Activated naive CD4-positive, alpha-beta T cell treated with anti-CD3 and anti-CD28 coated beads, Interleukin-2, amount 10 ng/mL, durations not matched to agents 7 days and 5 days (primary cell): Measurements from ENCODE around the gene NXT1.

ENCODE experiments used
- CTCF ChIA-PET: fragments of 350-600 bp; sonication (Branson Sonifier 250); formaldehyde crosslinking; loops from one replicate; lab custom pipeline; 2021; ENCODE audit warnings: antibody characterized with exemption; lab: Charles Lee
- DNase-seq: peaks from one replicate; pipeline ENCODE4 v3.0.0-alpha.2; 2020
- H3K27ac Mint-ChIP-seq: one replicate; pipeline ENCODE4 v1.8.0; 2021; ENCODE audit warnings: mild to moderate bottlenecking, moderate library complexity, mixed read lengths
- H3K27me3 Mint-ChIP-seq: one replicate; pipeline ENCODE4 v1.8.0; 2021; ENCODE audit warnings: mild to moderate bottlenecking, mixed read lengths
- H3K36me3 Mint-ChIP-seq: one replicate; pipeline ENCODE4 v1.8.0; 2021; ENCODE audit warnings: mixed read lengths
- H3K4me1 Mint-ChIP-seq: one replicate; pipeline ENCODE4 v1.8.0; 2021; ENCODE audit warnings: mixed read lengths
- H3K4me3 Mint-ChIP-seq: one replicate; pipeline ENCODE4 v1.8.0; 2021; ENCODE audit warnings: mild to moderate bottlenecking, moderate library complexity, mixed read lengths
- H3K9me3 Mint-ChIP-seq: one replicate; pipeline ENCODE4 v1.8.0; 2021; ENCODE audit warnings: mixed read lengths

Gene NXT1

DNA sequence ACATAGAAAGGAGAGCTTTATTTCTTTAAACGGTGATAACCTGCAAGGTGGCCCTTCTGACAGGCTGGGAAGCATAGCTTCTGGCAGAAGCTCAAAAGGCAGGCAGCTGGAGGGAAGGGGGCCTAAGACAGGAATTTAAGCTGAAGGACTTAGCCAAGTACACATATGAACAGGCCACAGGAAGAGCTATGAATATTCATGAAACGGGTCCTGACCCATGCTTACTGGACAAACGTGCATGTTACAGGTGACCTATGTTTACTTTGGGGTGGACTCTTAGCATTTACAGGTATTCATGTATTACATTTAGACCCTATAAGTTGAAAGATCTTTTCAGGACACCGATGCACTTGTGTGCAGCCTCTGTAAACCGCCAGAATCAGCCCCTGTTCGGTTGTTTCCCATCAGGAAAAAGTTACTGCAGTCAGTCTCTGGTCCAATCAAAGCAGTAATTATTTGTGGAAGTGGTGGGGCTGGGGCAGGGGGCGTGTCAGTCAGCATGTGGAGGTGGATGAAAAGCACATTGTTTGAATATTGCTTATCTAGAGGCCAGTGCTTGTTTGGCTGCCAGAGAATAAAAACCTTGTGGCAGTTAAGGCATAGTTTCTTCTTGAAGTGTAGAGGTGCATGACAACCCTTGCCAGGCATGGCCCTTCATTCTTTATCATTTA is 8.5 kb downstream of the NXT1 start:
- Mint-ChIP-seq H3K9me3 (no peaks in the 10 kb centered on the region), H3K36me3 (peaks cover 8% of the 10 kb centered on the region), H3K4me1 (peaks cover 54% of the 10 kb centered on the region), H3K4me3 (no peak overlapping the region), H3K27me3 (peaks cover 7% of the 10 kb centered on the region), H3K27ac (peak overlapping the region; percentile 97)
- CTCF ChIA-PET: interaction anchor here (0.7 to 2.4 kb wide), 3 partner anchors 9 to 84 kb away, joined by 3 to 9 read pairs (median 3); partner anchors contain the start of gene NXT1
- no peak for DNase-seq

GRCh38 chr20:23360531-23360930 is 9.9 kb downstream of the NXT1 start:
- Mint-ChIP-seq H3K4me3 (peak overlapping the region; percentile 80), H3K4me1 (peaks cover 63% of the 10 kb centered on the region), H3K27me3 (peaks cover 7% of the 10 kb centered on the region), H3K27ac (peak overlapping the region; percentile 89), H3K9me3 (no peaks in the 10 kb centered on the region), H3K36me3 (peaks cover 13% of the 10 kb centered on the region)
- CTCF ChIA-PET: no interaction called here
- DNase-seq: no peak

- no peak for DNase-seq
- Mint-ChIP-seq H3K27ac (peak overlapping the region; percentile 89), H3K27me3 (peaks cover 7% of the 10 kb centered on the region), H3K36me3 (peaks cover 15% of the 10 kb centered on the region), H3K4me3 (peak overlapping the region; percentile 80), H3K9me3 (no peaks in the 10 kb centered on the region), H3K4me1 (peaks cover 65% of the 10 kb centered on the region)
- CTCF ChIA-PET: interaction anchor here (1.1 kb wide), 1 partner anchor 11 kb away, joined by 9 read pairs; the partner anchor contains the start of gene NXT1
These were observed 10.5 kb downstream of the NXT1 start for GRCh38 chr20:23361119-23361475.

DNA sequence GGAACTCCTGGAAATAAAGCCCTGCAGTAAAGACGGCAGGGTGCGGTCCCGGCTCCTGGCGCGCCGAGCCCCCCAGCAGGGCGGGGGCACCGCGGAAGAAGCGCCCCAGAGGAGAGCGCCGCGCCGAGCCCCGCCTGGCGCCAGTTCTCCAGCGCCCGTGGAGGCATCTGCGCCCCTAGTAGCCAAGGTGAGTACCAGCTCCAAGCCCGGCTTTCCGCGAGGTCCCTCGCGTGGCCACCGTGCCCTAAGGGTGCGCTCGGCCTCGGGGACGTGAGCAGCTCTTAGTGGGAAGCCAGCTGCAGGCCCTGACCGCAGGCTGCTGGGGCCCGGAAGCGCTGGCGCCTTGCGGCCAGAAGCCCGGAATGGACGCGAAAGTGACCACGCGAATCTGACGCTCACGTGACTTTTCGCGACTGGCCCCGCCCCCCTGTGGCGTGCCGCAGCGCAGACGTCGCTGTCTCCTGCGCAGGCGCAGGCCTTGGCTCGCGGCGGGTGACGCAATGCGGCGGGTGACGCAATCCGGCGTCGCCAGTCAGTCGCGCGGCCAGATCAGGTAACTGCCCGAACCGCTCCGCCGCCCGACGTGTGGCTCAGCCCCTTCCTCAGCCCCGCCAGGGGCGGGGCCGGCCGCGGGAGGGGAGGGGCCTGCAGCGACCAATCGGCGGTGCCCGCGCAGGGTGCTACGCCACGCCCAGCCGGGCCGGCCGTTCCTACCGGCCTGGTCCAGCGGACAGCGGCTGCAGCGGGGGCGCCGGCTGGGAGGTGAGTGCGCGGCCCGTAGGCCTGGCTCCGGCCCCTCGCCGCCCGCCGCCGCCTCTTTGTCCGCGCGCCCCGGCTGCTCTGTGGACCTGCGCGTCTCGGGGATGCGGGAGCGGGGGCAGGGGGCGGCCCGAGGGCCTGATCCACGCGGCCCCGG is 11.1 kb downstream of the NXT1 start, which contains the start of gene GZF1:
Gene GZF1 (plus strand): TSS at position 707 of the 916 bp plus-strand sequence. CDS start 2,202 bp downstream, outside the sequence.
- no peaks in the 10 kb centered on the region for H3K9me3 Mint-ChIP-seq
- CTCF ChIA-PET: interaction anchor here (1.1 kb wide), 1 partner anchor 11 kb away, joined by 9 read pairs; the partner anchor contains the start of gene NXT1
- H3K4me1 Mint-ChIP-seq: peaks cover 69% of the 10 kb centered on the region

GRCh38 chr20:23362392-23363256 is 12.0 kb downstream of the NXT1 start:
- no peaks in the 10 kb centered on the region for H3K9me3 Mint-ChIP-seq

More for the DNA sequence above, 11.1 kb downstream of the NXT1 start, which contains the start of gene GZF1:
- Mint-ChIP-seq H3K27ac (peak within 1 kb of the TSS; percentile 94), H3K27me3 (peaks cover 7% of the 10 kb centered on the region), H3K4me3 (peak within 1 kb of the TSS; percentile 93), H3K36me3 (peaks cover 19% of the 10 kb centered on the region)
- DNase-seq: peak; percentile 97

GRCh38 chr20:23363257-23363649 is 12.7 kb downstream of the NXT1 start:
- CTCF ChIA-PET: interaction anchor here (1.2 kb wide), 1 partner anchor 13 kb away, joined by 5 read pairs; no protein-coding TSS in a partner anchor
- Mint-ChIP-seq H3K9me3 (no peaks in the 10 kb centered on the region), H3K36me3 (peaks cover 22% of the 10 kb centered on the region), H3K4me3 (peak overlapping the region; percentile 93), H3K27ac (peak overlapping the region; percentile 85), H3K4me1 (peaks cover 65% of the 10 kb centered on the region), H3K27me3 (peaks cover 4% of the 10 kb centered on the region)
- no peak for DNase-seq

More at GRCh38 chr20:23362392-23363256, 12.0 kb downstream of the NXT1 start:
- Mint-ChIP-seq H3K4me1 (peaks cover 67% of the 10 kb centered on the region), H3K27ac (peak overlapping the region; percentile 94), H3K4me3 (peak overlapping the region; percentile 93), H3K36me3 (peaks cover 22% of the 10 kb centered on the region), H3K27me3 (peaks cover 7% of the 10 kb centered on the region)
- CTCF ChIA-PET: no interaction called here
- no peak for DNase-seq

- peaks cover 35% of the 10 kb centered on the region for H3K36me3 Mint-ChIP-seq
- peaks cover 53% of the 10 kb centered on the region for H3K4me1 Mint-ChIP-seq
- CTCF ChIA-PET: no interaction called here
These were observed 15.0 kb downstream of the NXT1 start for GRCh38 chr20:23365390-23366165.

GRCh38 chr20:23366384-23366783 is 15.8 kb downstream of the NXT1 start:
- CTCF ChIA-PET: interaction anchor here (1.3 kb wide), 1 partner anchor 55 kb away, joined by 3 read pairs; the partner anchor contains the start of gene NAPB
- no peak for DNase-seq
- Mint-ChIP-seq H3K9me3 (no peaks in the 10 kb centered on the region), H3K36me3 (peaks cover 41% of the 10 kb centered on the region), H3K27ac (peak overlapping the region; percentile 39), H3K4me3 (no peak overlapping the region), H3K4me1 (peaks cover 46% of the 10 kb centered on the region), H3K27me3 (peaks cover 4% of the 10 kb centered on the region)

More at GRCh38 chr20:23365390-23366165, 15.0 kb downstream of the NXT1 start:
- peaks cover 4% of the 10 kb centered on the region for H3K27me3 Mint-ChIP-seq
- no peaks in the 10 kb centered on the region for H3K9me3 Mint-ChIP-seq
- DNase-seq: no peak
- no peak overlapping the region for H3K4me3 Mint-ChIP-seq
- H3K27ac Mint-ChIP-seq: peak overlapping the region; percentile 80

- peaks cover 43% of the 10 kb centered on the region for H3K4me1 Mint-ChIP-seq
- CTCF ChIA-PET: interaction anchor here (1.8 kb wide), 1 partner anchor 18 kb away, joined by 4 read pairs; no protein-coding TSS in a partner anchor
- no peak for DNase-seq
- no peak overlapping the region for H3K4me3 Mint-ChIP-seq
- no peaks in the 10 kb centered on the region for H3K9me3 Mint-ChIP-seq
- H3K36me3 Mint-ChIP-seq: peaks cover 46% of the 10 kb centered on the region
- no peak overlapping the region for H3K27ac Mint-ChIP-seq
- no peaks in the 10 kb centered on the region for H3K27me3 Mint-ChIP-seq
These were observed 17.2 kb downstream of the NXT1 start for GRCh38 chr20:23367770-23368169.

GRCh38 chr20:23368316-23369071 is 17.9 kb downstream of the NXT1 start:
- Mint-ChIP-seq H3K27ac (no peak overlapping the region), H3K9me3 (no peaks in the 10 kb centered on the region), H3K27me3 (no peaks in the 10 kb centered on the region), H3K4me3 (no peak overlapping the region), H3K4me1 (peaks cover 36% of the 10 kb centered on the region), H3K36me3 (peaks cover 48% of the 10 kb centered on the region)
- DNase-seq: no peak
- CTCF ChIA-PET: interaction anchor here (1.8 kb wide), 1 partner anchor 19 kb away, joined by 4 read pairs; no protein-coding TSS in a partner anchor

GRCh38 chr20:23369072-23369823 is 18.7 kb downstream of the NXT1 start:
- peaks cover 54% of the 10 kb centered on the region for H3K36me3 Mint-ChIP-seq
- no peak overlapping the region for H3K27ac Mint-ChIP-seq

More at GRCh38 chr20:23369072-23369823, 18.7 kb downstream of the NXT1 start:
- Mint-ChIP-seq H3K4me1 (peaks cover 28% of the 10 kb centered on the region), H3K4me3 (no peak overlapping the region), H3K27me3 (no peaks in the 10 kb centered on the region), H3K9me3 (no peaks in the 10 kb centered on the region)
- CTCF ChIA-PET: interaction anchor here (1.0 to 1.8 kb wide), 2 partner anchors 19 to 77 kb away, joined by 3 to 4 read pairs; no protein-coding TSS in a partner anchor
- DNase-seq: no peak
